NOMO-1 treated with DMSO at 0.1 percent for 48 hours (cell line): ENCODE measurements around the gene RORC.
A peak's percentile ranks its signal among the peaks of the same experiment; 100 is the strongest.
"Not testable (repeated sequence)": the region's sequence is repeated elsewhere in the genome, so short reads cannot be mapped to it uniquely, and the experiment has no call there.

Experiments
- DNase-seq: peaks from one replicate; lab custom pipeline; 2025; ENCODE audit not compliant: unreplicated experiment; lab: John Stamatoyannopoulos, UW

The RORC gene

DNA sequence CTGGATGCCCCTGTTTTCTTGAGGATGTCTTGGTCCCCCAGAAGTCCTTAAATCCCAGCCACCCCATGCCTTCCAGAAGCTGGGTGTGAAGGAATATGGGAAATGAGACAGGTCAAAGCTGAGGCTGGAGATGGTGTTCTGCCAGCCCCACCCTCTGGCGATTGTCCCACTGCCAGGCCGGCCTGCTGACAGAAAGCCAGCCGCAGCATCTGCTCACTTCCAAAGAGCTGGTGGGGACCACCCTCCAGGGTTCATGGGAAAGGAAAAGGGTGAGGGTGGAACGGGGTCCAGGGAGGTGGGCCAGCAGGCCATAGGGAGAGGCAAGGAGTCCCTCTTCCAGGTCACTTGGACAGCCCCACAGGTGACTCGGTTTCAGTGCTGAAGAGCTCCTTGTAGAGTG, 24.5 kb downstream of the RORC start:
- no peak for DNase-seq

DNA sequence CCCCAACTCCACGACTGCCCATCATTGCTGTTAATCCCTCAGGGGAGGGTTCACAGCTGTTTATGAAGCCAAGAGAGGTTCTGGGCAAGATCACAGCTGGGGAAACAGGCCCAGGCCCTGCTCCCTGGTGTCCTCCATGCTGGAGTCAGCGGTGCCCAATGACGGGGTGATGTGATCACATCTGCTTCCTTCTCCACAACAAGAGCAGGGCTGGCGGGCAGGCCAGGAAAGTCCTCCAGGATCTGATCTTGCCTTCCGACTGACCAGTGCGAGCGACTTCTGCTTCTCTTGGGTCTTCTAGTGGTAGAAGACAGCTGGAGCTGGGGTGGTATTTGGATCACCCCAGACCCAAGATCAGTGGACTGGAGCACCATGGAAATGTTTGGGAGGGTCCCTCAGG, 25.4 kb downstream of the RORC start:
- no peak for DNase-seq

- no peak for DNase-seq
These were observed 26.4 kb downstream of the RORC start, which contains the start of gene LINGO4 for GRCh38 chr1:151805066-151805820. TSS of gene LINGO4 (minus strand) at chr1:151805419. CDS start at chr1:151802704, 2,715 bp downstream.

GRCh38 chr1:151803915-151804314, 27.7 kb downstream of the RORC start:
- DNase-seq: no peak

- DNase-seq: no peak
These were observed 28.4 kb downstream of the RORC start for GRCh38 chr1:151803164-151803563.

DNA sequence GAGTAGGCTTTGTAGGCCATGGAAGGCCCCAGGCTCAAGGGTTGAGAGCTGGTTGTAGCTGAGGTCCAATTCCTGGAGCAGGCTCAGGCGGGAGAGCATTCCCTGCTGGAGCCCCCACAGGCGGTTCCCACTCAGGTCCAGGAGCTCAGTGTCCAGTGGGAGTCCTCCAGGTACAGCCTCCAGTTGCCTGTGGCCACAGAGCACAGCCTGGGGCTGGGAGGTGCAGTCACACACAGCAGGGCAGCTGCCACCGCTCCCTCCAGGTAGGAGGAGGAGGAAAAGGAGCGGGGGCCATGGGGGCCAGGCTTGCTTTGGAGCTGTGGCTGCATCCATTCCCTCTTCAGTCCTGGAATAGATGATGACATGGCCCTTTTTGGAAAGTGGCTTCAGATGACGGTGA, 29.2 kb downstream of the RORC start:
- no peak for DNase-seq

GRCh38 chr1:151801846-151802245, 29.8 kb downstream of the RORC start:
- no peak for DNase-seq

DNA sequence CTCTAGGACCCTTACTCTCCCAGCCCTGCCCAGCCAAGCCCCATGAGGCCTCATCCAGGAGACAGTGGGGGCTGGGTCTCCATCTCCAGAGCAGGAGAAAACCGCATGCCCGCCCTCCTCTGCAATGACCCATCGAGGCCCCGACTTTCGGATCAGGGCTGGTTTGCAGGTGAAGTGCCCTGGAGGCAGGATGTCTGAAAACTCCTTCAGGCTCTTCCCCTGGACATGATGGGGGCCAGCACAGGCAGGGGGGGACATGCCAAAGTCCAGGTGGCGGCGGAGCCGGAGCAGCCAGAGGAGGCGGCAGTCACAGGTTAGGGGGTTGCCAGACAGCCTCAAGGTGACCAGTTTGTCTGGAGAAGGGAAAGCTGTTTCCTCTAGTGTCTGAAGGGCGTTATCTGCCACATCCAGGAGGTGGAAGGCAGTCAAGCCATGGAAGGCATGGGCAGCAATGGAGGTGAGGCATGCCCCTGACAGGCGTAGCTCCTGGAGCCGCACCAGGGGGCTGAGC, 30.2 kb downstream of the RORC start:
- DNase-seq: no peak

DNA sequence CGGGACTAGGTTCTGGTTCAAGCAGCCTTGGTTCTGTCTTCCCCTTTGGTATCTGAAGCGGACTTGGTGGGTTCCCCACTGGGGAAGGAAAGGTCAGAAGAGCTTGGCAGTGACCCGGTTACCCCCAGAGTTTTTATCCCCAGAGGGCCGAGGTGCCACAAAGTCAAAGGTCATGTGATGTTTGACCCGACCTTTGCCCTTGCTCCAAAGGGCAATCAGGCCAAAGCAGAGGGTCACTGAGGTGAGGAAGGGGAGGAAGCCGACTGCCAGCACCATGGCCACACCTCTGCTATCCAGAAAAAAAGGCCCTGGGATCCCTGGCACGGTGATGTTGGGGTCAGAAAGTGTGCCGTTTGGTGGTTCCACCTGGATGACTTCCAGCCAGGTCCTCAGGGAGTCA, 30.8 kb downstream of the RORC start:
- no peak for DNase-seq

GRCh38 chr1:151799179-151800022, 32.2 kb downstream of the RORC start:
- no peak for DNase-seq

DNA sequence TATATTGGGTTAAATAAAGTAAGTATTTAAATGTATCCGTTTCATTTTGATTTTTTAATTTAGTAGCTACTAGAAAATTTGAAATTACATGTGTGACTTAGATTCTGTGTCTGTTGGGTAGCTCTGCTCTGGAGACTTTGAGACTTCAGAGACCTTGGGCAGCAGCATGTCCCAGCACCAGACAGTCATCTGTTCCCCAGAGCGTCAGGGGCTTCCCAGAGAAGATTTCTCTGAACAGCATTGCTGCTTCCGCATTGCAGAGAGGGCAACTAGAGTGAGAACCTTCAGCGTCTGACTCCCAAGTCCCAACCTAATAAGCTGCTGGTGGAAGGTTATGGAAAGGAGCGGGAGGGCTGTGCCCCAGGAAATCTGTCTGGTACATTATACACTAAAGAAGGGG, 33.0 kb downstream of the RORC start:
- DNase-seq: no peak

DNA sequence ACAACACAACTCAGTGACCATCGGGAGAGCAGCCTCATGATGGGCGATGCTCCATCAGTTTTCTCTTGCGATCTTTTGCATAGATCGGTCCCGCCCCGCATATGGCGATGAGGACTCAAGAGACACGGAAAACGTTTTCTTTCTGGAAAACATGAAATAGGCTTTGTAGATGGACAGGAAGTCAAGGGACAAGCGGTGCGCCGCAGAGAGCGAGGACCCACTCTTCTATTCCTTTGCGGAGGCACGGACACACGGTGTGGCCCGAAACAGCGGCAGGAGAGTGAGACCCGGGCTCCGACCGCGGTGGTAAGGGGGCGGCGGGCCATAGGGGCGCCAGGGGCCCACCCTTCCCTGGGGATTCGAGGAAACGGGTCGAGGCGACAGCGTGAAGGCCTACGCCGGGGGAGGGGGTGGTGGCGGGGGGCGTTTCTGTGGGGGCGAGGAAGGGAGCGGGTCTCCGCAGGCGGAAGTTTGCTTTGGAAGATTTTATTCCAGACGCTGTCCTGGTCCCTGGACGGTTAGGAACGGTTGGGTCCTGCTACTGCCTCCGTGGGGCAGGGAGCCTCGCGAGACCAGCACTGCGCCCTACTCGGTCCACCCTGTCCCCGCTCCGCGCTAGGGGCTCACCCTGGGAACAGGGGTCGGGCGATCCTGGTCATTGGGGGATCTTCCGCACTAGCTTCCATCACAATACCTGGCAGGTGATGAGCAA, 40.5 kb downstream of the RORC start:
- peak; percentile 24 for DNase-seq

- DNase-seq: peak; percentile 99
These were observed 41.3 kb downstream of the RORC start, which contains the start of gene TDRKH for GRCh38 chr1:151790071-151790939. TSS of gene TDRKH (minus strand) at chr1:151790500. CDS start at chr1:151783022, 7,478 bp downstream.

DNA sequence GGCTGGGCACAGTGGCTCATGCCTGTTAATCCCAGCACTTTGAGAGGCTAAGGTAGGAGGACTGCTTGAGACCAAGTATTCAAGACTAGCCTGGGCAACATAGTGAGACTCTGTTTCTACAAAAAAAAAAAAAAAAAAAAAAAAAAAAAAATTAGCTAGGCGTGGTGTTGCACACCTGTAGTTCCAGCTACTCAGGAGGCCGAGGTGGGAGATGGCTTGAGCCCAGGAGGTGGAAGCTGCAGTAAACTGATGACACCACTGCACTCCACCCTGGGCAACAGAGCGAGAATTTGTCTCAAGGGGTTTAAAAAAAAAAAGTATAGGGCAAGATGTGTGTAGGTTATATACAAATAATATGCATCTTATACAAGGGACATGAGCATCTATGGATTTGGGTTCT, 43.9 kb downstream of the RORC start:
- no peak for DNase-seq

GRCh38 chr1:151783796-151784195, 47.8 kb downstream of the RORC start:
- DNase-seq: no peak

DNA sequence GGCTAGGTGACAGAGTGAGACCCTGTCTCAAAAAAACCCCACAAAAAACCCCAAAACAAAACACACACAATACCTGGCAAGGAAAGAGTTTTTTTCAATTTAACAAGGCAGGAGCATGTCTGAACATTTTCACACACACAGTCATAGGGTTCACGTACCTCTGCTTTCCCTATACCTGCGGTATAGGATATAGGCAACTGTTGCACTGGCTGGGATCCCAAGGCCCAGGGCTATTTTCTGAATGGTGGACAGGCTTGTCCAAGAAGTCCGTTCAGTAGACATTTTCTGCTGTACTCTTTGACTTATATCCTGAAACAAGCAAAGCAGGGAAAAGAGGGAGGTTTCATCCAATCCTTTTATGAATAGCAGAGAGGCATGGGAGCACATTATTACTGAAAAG, 48.9 kb downstream of the RORC start:
- no peak for DNase-seq

DNA sequence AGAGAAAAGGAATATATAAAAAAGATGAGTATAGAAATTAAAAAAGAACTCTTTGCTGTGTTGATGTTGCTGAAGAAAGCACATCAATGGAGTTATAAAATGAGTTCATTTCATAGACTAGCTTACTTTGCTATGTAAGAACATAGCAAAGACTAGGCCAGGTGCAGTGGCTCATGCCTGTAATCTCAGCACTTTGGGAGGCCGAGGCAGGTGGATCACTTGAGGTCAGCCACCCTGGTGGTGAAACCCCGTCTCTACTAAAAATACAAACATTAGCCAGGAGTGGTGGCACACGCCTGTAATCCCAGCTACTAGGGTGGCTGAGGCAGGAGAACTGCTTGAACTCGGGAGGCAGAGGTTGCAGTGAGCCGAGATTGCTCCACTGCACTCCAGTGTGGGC, 49.6 kb downstream of the RORC start:
- not testable (repeated sequence) for DNase-seq

DNA sequence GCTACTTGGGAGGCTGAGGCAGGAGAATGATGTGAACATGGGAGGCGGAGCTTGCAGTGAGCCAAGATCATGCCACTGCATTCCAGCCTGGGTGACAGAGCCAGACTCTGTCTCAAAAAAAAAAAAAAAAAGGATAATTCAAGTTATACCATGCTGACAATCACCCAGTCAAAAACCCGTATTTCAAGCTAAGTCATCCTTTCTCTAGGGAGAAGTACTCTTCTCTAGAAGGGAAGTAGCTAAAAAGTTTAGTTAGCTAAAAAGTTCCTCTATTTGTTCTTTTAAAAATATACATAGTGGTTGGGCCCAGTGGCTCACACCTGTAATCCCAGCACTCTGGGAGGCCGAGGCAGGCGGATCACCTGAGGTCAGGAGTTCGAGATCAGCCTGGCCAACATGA, 50.9 kb downstream of the RORC start:
- DNase-seq: peak; percentile 8

DNA sequence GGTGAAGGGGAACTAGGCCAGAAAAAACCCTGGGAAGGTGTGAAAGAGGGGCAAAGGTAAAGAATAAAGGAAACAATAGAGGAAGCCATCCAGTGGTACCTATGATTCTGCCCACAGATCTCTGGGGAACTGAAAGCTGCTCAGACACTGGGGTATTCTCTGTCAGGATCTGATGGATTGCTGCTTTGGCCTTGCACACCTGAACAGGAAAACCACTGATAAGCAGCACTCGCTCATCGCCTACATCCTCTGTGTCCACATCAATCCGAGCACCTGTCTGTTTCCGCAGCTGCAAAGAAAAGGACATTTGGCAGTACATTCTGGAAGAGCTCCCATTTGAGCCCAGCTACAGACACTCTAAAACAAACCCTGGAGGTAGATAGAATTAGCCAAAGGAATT, 51.8 kb downstream of the RORC start:
- DNase-seq: no peak

DNA sequence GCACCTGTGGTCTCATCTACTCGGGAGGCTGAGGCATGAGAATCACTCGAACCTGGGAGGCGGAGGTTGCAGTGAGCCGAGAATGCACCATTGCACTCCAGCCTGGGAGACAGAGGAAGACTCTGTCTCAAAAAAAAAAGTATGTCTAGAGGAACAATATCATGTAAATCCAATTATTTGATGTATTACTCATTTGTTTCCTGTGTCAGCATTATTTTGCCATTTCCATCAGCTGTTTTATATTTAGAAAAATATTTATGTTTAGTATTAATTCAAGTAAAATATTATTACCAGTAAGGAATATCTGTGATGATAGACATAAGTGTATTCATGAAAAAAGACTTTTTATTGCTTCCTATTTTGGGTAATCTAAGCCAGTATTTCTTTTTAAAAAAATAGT, 54.3 kb downstream of the RORC start:
- no peak for DNase-seq
